Measurements from ENCODE around the gene TCF12.

DNA sequence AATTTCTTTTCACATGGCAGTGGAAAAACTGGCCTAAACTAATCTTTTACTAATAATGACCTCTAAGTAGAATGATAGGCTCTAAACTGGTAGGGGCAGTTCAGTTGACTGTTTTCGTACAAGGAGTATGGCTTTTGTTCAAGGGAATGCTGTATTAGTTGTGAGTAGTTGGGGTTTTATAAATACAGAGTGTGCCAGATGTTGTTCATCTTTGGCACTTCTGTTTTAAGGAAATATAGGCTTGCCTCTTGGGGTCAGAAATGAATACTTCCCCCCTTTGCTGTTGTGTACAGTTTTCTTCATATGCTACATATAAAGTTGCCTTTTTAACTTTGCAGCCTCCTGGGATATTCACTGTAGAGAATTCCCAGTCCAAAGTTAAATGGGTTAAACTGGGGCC, 276.9 kb downstream of the TCF12 start:
- TF ChIP-seq CTCF (IDR thresholded peaks at IDR 0.05), result no peak
- TF ChIP-seq POLR2A (IDR thresholded peaks at IDR 0.05), result no peak
